Measurements from ENCODE around the gene HEY2.

HEY2 gene

DNA sequence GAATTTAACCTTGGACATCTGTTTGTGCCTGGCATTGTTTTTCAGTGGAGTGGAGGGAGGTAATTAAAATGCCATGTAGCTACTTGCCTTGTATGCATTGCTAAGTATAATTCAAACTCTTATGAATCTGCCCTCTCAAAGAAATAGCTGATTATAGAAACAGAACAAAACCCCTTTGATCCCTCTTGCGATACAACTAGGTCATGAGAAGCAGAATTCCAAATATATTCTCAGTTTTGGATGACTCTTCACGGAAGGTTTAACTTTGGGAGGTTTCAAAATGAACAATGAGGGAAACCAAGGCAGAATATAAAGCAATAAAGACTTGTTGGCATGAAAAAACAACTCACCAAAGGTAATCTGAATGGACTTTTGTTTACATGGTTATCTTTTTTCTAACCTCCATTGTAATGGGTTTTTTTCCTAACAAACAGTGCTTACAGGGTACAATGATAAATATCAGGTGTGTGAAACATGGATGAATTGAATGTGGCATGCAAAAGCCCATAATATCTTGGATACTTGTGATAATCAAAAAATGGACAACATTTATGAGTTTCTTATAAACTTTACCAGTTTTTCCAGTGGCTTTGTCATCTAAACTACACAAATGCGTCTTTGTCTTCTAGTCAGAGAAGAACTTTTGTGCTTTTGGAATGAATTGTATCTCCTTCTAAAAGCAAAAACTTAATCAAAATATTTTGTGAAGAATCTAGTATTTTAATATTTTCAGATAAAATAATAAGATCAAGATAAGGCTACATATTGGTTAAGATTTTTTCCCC lies 15.7 kb upstream of the HEY2 start:
- TF ChIP-seq GATA3 (IDR thresholded peaks at IDR 0.05; ENCODE audit: low read depth, low read length) (no peak), GATA2 (IDR thresholded peaks at IDR 0.05; ENCODE audit: low read depth, low read length) (no peak)

GRCh38 chr6:125738276-125738675 lies 11.2 kb upstream of the HEY2 start:
- TF ChIP-seq GATA3 (IDR thresholded peaks at IDR 0.05; ENCODE audit: low read depth, low read length): no peak
- TF ChIP-seq GATA2 (IDR thresholded peaks at IDR 0.05; ENCODE audit: low read depth, low read length): no peak

GRCh38 chr6:125739364-125739763 lies 10.1 kb upstream of the HEY2 start:
- TF ChIP-seq GATA2 (IDR thresholded peaks at IDR 0.05; ENCODE audit: low read depth, low read length) (no peak), GATA3 (IDR thresholded peaks at IDR 0.05; ENCODE audit: low read depth, low read length) (no peak)

DNA sequence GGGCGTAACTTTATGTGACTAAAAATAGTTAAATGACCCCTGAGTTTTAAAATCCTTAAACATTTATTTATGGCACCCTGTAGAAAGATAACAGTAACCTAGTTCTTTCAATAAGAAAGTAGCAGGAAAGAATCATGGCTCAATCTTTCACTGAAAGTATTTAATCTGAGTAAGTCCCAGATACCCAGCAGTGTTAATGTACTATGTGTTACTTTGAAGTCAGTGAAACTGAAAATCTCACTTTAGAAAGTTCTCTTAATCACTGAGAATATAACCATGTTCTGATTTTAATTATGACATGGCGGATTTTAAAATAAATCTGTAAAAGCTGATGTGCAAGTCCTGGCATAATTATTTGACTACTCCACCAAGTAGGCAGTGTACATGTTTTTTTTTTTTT lies 8.1 kb upstream of the HEY2 start:
- TF ChIP-seq GATA2 (IDR thresholded peaks at IDR 0.05; ENCODE audit: low read depth, low read length): no peak
- no peak for TF ChIP-seq GATA3 (IDR thresholded peaks at IDR 0.05; ENCODE audit: low read depth, low read length)

DNA sequence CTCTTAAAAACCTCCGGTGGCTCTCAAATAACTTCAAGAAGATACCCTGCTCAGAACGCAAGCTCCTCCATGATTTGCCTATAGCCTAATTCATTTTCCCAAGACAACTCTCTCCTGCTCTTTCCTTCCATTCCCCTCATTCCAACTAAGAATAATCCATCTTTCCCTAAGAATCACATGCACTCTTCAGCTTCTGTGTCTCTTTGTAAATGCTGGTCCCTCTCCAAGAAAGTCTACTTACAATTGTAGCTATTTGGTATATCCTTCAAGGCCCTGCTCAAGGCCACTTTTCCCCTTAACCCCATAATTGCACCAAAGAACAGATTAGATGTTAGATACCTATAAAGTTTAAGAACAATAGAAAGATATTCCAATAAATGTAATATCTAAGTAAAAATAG lies 7.4 kb upstream of the HEY2 start:
- TF ChIP-seq GATA3 (IDR thresholded peaks at IDR 0.05; ENCODE audit: low read depth, low read length): no peak
- no peak for TF ChIP-seq GATA2 (IDR thresholded peaks at IDR 0.05; ENCODE audit: low read depth, low read length)

DNA sequence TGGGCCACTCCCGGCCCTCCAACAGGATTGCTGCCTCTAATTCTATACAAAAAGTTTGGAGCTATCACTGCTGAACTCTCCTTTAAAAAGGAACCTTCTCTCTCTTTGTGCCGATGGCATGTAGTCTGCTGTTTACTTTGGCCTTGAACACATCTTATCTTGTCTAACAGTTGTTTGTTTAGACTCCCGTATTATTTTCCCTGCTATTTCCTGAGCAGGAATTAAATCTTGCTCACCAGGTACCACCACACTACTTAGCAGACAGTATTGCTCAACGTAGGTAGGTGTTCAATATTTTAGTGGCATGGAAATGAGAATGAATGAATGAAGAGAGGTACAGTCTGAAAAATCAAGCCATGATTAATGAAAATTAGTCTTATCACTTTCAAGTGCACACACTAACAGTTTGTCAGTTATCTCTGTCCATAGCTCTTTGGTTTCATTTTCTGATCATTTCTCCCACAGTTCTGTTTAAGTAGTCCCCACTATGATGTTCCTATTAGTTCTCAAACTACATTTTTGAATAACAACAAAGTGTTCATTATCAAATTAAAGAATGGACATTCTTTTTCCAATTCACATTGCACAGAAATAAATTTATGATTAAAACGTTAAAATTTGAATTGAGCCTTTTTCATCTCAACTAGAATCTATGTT lies 6.8 kb upstream of the HEY2 start:
- TF ChIP-seq GATA2 (IDR thresholded peaks at IDR 0.05; ENCODE audit: low read depth, low read length) (no peak), GATA3 (IDR thresholded peaks at IDR 0.05; ENCODE audit: low read depth, low read length) (no peak)

DNA sequence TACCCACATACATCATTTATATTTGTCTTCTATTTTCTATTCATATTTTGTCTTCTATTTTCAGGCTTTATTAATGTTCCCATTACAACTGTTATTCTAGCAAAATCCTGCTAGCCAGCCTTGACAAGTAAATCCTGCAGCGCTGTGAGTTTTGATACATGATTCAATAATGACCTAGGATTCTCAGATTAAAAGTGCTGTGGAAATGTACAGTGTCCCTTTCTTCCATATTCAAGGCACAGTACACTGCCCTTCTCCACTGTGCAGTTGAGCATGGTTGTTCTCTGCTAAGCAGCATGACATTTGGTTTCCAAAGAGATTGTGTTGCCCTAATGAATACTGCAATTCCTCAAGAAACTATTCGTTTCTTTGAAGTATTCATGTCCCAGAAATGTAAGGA lies 5.8 kb upstream of the HEY2 start:
- TF ChIP-seq GATA2 (IDR thresholded peaks at IDR 0.05; ENCODE audit: low read depth, low read length) (no peak), GATA3 (IDR thresholded peaks at IDR 0.05; ENCODE audit: low read depth, low read length) (no peak)

GRCh38 chr6:125745281-125746018 lies 4.0 kb upstream of the HEY2 start:
- TF ChIP-seq GATA3 (IDR thresholded peaks at IDR 0.05; ENCODE audit: low read depth, low read length) (no peak), GATA2 (IDR thresholded peaks at IDR 0.05; ENCODE audit: low read depth, low read length) (no peak)

DNA sequence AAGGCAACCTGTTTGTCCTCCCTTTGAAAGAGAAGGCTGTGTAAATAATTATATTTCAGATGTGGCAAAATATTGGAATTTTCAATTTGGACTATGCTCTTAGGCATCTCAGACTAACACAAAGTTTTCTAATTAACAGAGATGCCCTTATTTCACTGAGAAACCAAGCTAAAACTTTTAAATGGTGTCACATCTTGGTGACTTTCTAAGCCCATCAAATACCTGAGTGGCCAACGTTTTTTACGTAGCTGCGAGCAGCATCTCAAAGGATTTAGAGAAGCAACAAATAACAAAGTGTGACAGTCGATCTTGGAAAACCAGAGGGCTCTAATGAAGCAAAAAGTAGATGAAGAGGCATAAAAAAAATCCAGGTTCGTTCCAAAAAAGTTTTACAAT lies 3.4 kb upstream of the HEY2 start:
- no peak for TF ChIP-seq GATA3 (IDR thresholded peaks at IDR 0.05; ENCODE audit: low read depth, low read length)
- no peak for TF ChIP-seq GATA2 (IDR thresholded peaks at IDR 0.05; ENCODE audit: low read depth, low read length)

DNA sequence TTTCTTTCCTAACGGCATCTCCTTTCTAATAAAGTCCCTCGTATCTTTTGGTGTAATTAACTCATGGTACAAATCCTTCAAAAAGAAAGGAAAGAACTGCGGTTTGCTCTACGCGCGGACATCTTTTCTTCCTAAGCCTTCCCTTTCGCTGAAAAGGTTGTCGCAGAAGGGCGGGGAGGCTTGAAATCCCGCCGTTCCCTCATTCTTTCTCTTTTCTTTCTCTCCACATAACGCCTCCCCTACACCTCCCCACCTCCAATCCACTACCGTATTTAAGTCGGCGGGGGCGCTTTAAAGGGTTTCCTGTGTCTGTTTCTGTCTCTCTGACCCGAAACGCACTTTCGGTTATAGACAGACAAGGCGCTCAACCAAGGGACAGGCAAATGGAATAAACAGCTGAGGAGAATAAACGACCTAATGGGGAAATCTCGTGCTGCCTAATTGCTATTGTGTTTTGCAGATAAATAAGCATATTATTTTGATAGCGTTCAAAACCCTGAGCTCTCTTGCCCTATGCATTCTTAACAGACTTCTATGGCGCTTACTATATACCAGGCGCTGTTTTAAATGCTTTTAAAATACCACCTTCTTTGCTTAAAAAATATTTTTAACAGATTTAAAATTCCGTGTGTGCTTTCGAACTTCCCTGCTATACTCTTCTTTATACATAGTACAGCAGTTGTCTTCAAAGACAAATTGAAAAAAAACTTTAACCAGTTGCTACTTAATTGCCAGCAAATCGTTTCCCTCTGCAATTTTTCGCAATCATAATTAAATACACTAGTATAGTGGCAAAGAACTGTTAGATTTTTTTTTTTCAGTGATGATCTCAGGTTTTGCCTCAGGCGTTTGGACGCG lies 2.5 kb upstream of the HEY2 start:
- TF ChIP-seq GATA2 (IDR thresholded peaks at IDR 0.05; ENCODE audit: low read depth, low read length) (no peak), GATA3 (IDR thresholded peaks at IDR 0.05; ENCODE audit: low read depth, low read length) (no peak)

GRCh38 chr6:125747589-125748405 lies 1.6 kb upstream of the HEY2 start:
- TF ChIP-seq GATA2 (IDR thresholded peaks at IDR 0.05; ENCODE audit: low read depth, low read length) (no peak), GATA3 (IDR thresholded peaks at IDR 0.05; ENCODE audit: low read depth, low read length) (no peak)

GRCh38 chr6:125748406-125749172 lies 843 bp upstream of the HEY2 start:
- no peak for TF ChIP-seq GATA3 (IDR thresholded peaks at IDR 0.05; ENCODE audit: low read depth, low read length)
- TF ChIP-seq GATA2 (IDR thresholded peaks at IDR 0.05; ENCODE audit: low read depth, low read length): no peak

Measured in SH-SY5Y (cell line).